UCSD-AML1 (cell line): ENCODE measurements around the gene CTSL.

Source experiments
- DNase-seq: peaks from one replicate; lab custom pipeline; 2025; ENCODE audit not compliant: unreplicated experiment; lab: John Stamatoyannopoulos, UW

Gene CTSL

GRCh38 chr9:87725900-87726709 is at the start of gene CTSL:
Gene CTSL (plus strand): TSS chr9:87726119. CDS start chr9:87727604, 1,485 bp downstream.
- DNase-seq, result peak; percentile 48

GRCh38 chr9:87676976-87677775 is 48.7 kb upstream of the CTSL start:
- DNase-seq, result peak; percentile 66

- DNase-seq, result no peak
Measured at GRCh38 chr9:87677776-87678587, 47.9 kb upstream of the CTSL start.

- DNase-seq, result no peak
Measured at GRCh38 chr9:87678650-87679355, 47.1 kb upstream of the CTSL start.

- DNase-seq, result no peak
Measured at GRCh38 chr9:87681271-87682061, 44.5 kb upstream of the CTSL start.

GRCh38 chr9:87682085-87682484 is 43.8 kb upstream of the CTSL start:
- no peak for DNase-seq

GRCh38 chr9:87682618-87683017 is 43.3 kb upstream of the CTSL start:
- no peak for DNase-seq

GRCh38 chr9:87683751-87684626 is 41.9 kb upstream of the CTSL start:
- DNase-seq, result no peak

- no peak for DNase-seq
Measured at GRCh38 chr9:87684627-87685219, 41.2 kb upstream of the CTSL start.

GRCh38 chr9:87685441-87685840 is 40.5 kb upstream of the CTSL start:
- DNase-seq, result no peak

- no peak for DNase-seq
Measured at GRCh38 chr9:87685871-87686519, 39.9 kb upstream of the CTSL start.

GRCh38 chr9:87686520-87687090 is 39.3 kb upstream of the CTSL start:
- no peak for DNase-seq

- no peak for DNase-seq
Measured at GRCh38 chr9:87687207-87687606, 38.7 kb upstream of the CTSL start.

GRCh38 chr9:87694236-87694755 is 31.6 kb upstream of the CTSL start:
- DNase-seq, result no peak

GRCh38 chr9:87695523-87695922 is 30.4 kb upstream of the CTSL start:
- no peak for DNase-seq

- no peak for DNase-seq
Measured at GRCh38 chr9:87696641-87697040, 29.3 kb upstream of the CTSL start.

- no peak for DNase-seq
Measured at GRCh38 chr9:87698069-87698809, 27.7 kb upstream of the CTSL start.
